ENCODE data around the gene GALR3. TPM values are rescaled to one million over a fixed set of nuclear protein-coding genes. Genes with fewer than 3 reads are reported as not detected.

GALR3 gene
- polyA plus RNA-seq, 1 donor, result 0.04 TPM

- no peak overlapping the region for H3K4me3 ChIP-seq (ENCODE audit: low read length)
- H3K27ac ChIP-seq (ENCODE audit: low read length), result no peak overlapping the region
- peaks cover 4% of the 10 kb centered on the region for H3K36me3 ChIP-seq (ENCODE audit: control insufficient read depth, insufficient read depth, low read length)
- WGBS (ENCODE audit: insufficient coverage, low lambda C conversion rate), result no CpG with 5 or more reads among the region's 2 CpGs
- H3K9me3 ChIP-seq (ENCODE audit: control insufficient read depth, low read depth, low read length), result peaks cover 3% of the 10 kb centered on the region
- peaks cover 16% of the 10 kb centered on the region for H3K4me1 ChIP-seq (ENCODE audit: control insufficient read depth, insufficient read depth, low read length)
- H3K27me3 ChIP-seq (ENCODE audit: control insufficient read depth, insufficient read depth, low read length), result no peaks in the 10 kb centered on the region
- DNase-seq, result no peak
Measured at GRCh38 chr22:37846433-37846832, 23.3 kb downstream of the GALR3 start.

- Histone ChIP-seq H3K9me3 (ENCODE audit: control insufficient read depth, low read depth, low read length) (peaks cover 3% of the 10 kb centered on the region), H3K4me3 (ENCODE audit: low read length) (peak overlapping the region; percentile 88), H3K4me1 (ENCODE audit: control insufficient read depth, insufficient read depth, low read length) (peaks cover 7% of the 10 kb centered on the region), H3K36me3 (ENCODE audit: control insufficient read depth, insufficient read depth, low read length) (peaks cover 22% of the 10 kb centered on the region), H3K27me3 (ENCODE audit: control insufficient read depth, insufficient read depth, low read length) (no peaks in the 10 kb centered on the region), H3K27ac (ENCODE audit: low read length) (peak overlapping the region; percentile 90)
- 23% methylated on average over 6 of the region's 27 CpGs for WGBS (ENCODE audit: insufficient coverage, low lambda C conversion rate)
- DNase-seq, result peak; percentile 12 to 54
Measured at GRCh38 chr22:37848587-37849088, 25.5 kb downstream of the GALR3 start.

- peak within 1 kb of the TSS; percentile 90 for H3K27ac ChIP-seq (ENCODE audit: low read length)
- H3K4me3 ChIP-seq (ENCODE audit: low read length), result peak within 1 kb of the TSS; percentile 88
- peaks cover 3% of the 10 kb centered on the region for H3K9me3 ChIP-seq (ENCODE audit: control insufficient read depth, low read depth, low read length)
- no CpG with 5 or more reads among the region's 49 CpGs for WGBS (ENCODE audit: insufficient coverage, low lambda C conversion rate)
- peak; percentile 89 to 94 for DNase-seq
- peaks cover 7% of the 10 kb centered on the region for H3K4me1 ChIP-seq (ENCODE audit: control insufficient read depth, insufficient read depth, low read length)
- peaks cover 27% of the 10 kb centered on the region for H3K36me3 ChIP-seq (ENCODE audit: control insufficient read depth, insufficient read depth, low read length)
- no peaks in the 10 kb centered on the region for H3K27me3 ChIP-seq (ENCODE audit: control insufficient read depth, insufficient read depth, low read length)
Measured at GRCh38 chr22:37849089-37849751, 26.0 kb downstream of the GALR3 start, which contains the start of gene EIF3L. EIF3L (plus strand) TSS chr22:37849419; CDS start chr22:37849450, 31 bp downstream.

GRCh38 chr22:37850801-37851200 lies 27.6 kb downstream of the GALR3 start:
- 100% methylated on average over 2 of the region's 4 CpGs for WGBS (ENCODE audit: insufficient coverage, low lambda C conversion rate)
- H3K36me3 ChIP-seq (ENCODE audit: control insufficient read depth, insufficient read depth, low read length), result peaks cover 42% of the 10 kb centered on the region
- peaks cover 7% of the 10 kb centered on the region for H3K4me1 ChIP-seq (ENCODE audit: control insufficient read depth, insufficient read depth, low read length)
- DNase-seq, result no peak
- H3K27ac ChIP-seq (ENCODE audit: low read length), result no peak overlapping the region
- H3K27me3 ChIP-seq (ENCODE audit: control insufficient read depth, insufficient read depth, low read length), result no peaks in the 10 kb centered on the region
- no peaks in the 10 kb centered on the region for H3K9me3 ChIP-seq (ENCODE audit: control insufficient read depth, low read depth, low read length)
- no peak overlapping the region for H3K4me3 ChIP-seq (ENCODE audit: low read length)

GRCh38 chr22:37852418-37852817 lies 29.2 kb downstream of the GALR3 start:
- no peak overlapping the region for H3K4me3 ChIP-seq (ENCODE audit: low read length)
- no peak for DNase-seq
- H3K27me3 ChIP-seq (ENCODE audit: control insufficient read depth, insufficient read depth, low read length), result no peaks in the 10 kb centered on the region
- H3K27ac ChIP-seq (ENCODE audit: low read length), result no peak overlapping the region
- 47% methylated on average over 3 of the region's 5 CpGs for WGBS (ENCODE audit: insufficient coverage, low lambda C conversion rate)
- H3K4me1 ChIP-seq (ENCODE audit: control insufficient read depth, insufficient read depth, low read length), result peaks cover 7% of the 10 kb centered on the region
- peaks cover 54% of the 10 kb centered on the region for H3K36me3 ChIP-seq (ENCODE audit: control insufficient read depth, insufficient read depth, low read length)
- H3K9me3 ChIP-seq (ENCODE audit: control insufficient read depth, low read depth, low read length), result no peaks in the 10 kb centered on the region

- peaks cover 7% of the 10 kb centered on the region for H3K4me1 ChIP-seq (ENCODE audit: control insufficient read depth, insufficient read depth, low read length)
- H3K4me3 ChIP-seq (ENCODE audit: low read length), result no peak overlapping the region
- H3K27ac ChIP-seq (ENCODE audit: low read length), result no peak overlapping the region
- WGBS (ENCODE audit: insufficient coverage, low lambda C conversion rate), result 60% methylated on average over 1 of the region's 2 CpGs
- H3K9me3 ChIP-seq (ENCODE audit: control insufficient read depth, low read depth, low read length), result no peaks in the 10 kb centered on the region
- no peak for DNase-seq
- H3K27me3 ChIP-seq (ENCODE audit: control insufficient read depth, insufficient read depth, low read length), result no peaks in the 10 kb centered on the region
- peaks cover 68% of the 10 kb centered on the region for H3K36me3 ChIP-seq (ENCODE audit: control insufficient read depth, insufficient read depth, low read length)
Measured at GRCh38 chr22:37854946-37855345, 31.8 kb downstream of the GALR3 start.

GRCh38 chr22:37855462-37855861 lies 32.3 kb downstream of the GALR3 start:
- H3K36me3 ChIP-seq (ENCODE audit: control insufficient read depth, insufficient read depth, low read length), result peaks cover 72% of the 10 kb centered on the region
- H3K4me3 ChIP-seq (ENCODE audit: low read length), result no peak overlapping the region
- H3K9me3 ChIP-seq (ENCODE audit: control insufficient read depth, low read depth, low read length), result no peaks in the 10 kb centered on the region
- H3K27me3 ChIP-seq (ENCODE audit: control insufficient read depth, insufficient read depth, low read length), result no peaks in the 10 kb centered on the region
- no peak for DNase-seq
- no peak overlapping the region for H3K27ac ChIP-seq (ENCODE audit: low read length)
- WGBS (ENCODE audit: insufficient coverage, low lambda C conversion rate), result 60% methylated on average over 1 of the region's 2 CpGs
- H3K4me1 ChIP-seq (ENCODE audit: control insufficient read depth, insufficient read depth, low read length), result peaks cover 2% of the 10 kb centered on the region

- H3K4me1 ChIP-seq (ENCODE audit: control insufficient read depth, insufficient read depth, low read length), result no peaks in the 10 kb centered on the region
- no peak overlapping the region for H3K4me3 ChIP-seq (ENCODE audit: low read length)
- no peak overlapping the region for H3K27ac ChIP-seq (ENCODE audit: low read length)
- no peaks in the 10 kb centered on the region for H3K27me3 ChIP-seq (ENCODE audit: control insufficient read depth, insufficient read depth, low read length)
- H3K36me3 ChIP-seq (ENCODE audit: control insufficient read depth, insufficient read depth, low read length), result peaks cover 77% of the 10 kb centered on the region
- WGBS (ENCODE audit: insufficient coverage, low lambda C conversion rate), result 17% methylated on average over 1 of the region's 7 CpGs
- H3K9me3 ChIP-seq (ENCODE audit: control insufficient read depth, low read depth, low read length), result no peaks in the 10 kb centered on the region
- DNase-seq, result no peak
Measured at GRCh38 chr22:37860796-37861421, 37.7 kb downstream of the GALR3 start.

- no peaks in the 10 kb centered on the region for H3K9me3 ChIP-seq (ENCODE audit: control insufficient read depth, low read depth, low read length)
- H3K27ac ChIP-seq (ENCODE audit: low read length), result no peak overlapping the region
Measured at GRCh38 chr22:37862570-37863325, 39.6 kb downstream of the GALR3 start.

GRCh38 chr22:37865510-37865909 lies 42.3 kb downstream of the GALR3 start:
- H3K27ac ChIP-seq (ENCODE audit: low read length), result no peak overlapping the region
- WGBS (ENCODE audit: insufficient coverage, low lambda C conversion rate), result no CpG with 5 or more reads among the region's 6 CpGs
- no peaks in the 10 kb centered on the region for H3K4me1 ChIP-seq (ENCODE audit: control insufficient read depth, insufficient read depth, low read length)
- H3K9me3 ChIP-seq (ENCODE audit: control insufficient read depth, low read depth, low read length), result no peaks in the 10 kb centered on the region
- H3K27me3 ChIP-seq (ENCODE audit: control insufficient read depth, insufficient read depth, low read length), result no peaks in the 10 kb centered on the region
- peaks cover 74% of the 10 kb centered on the region for H3K36me3 ChIP-seq (ENCODE audit: control insufficient read depth, insufficient read depth, low read length)
- no peak overlapping the region for H3K4me3 ChIP-seq (ENCODE audit: low read length)
- no peak for DNase-seq

More at GRCh38 chr22:37862570-37863325, 39.6 kb downstream of the GALR3 start:
- 96% methylated on average over 4 of the region's 7 CpGs for WGBS (ENCODE audit: insufficient coverage, low lambda C conversion rate)
- DNase-seq, result no peak
- Histone ChIP-seq H3K27me3 (ENCODE audit: control insufficient read depth, insufficient read depth, low read length) (no peaks in the 10 kb centered on the region), H3K4me1 (ENCODE audit: control insufficient read depth, insufficient read depth, low read length) (no peaks in the 10 kb centered on the region), H3K36me3 (ENCODE audit: control insufficient read depth, insufficient read depth, low read length) (peaks cover 74% of the 10 kb centered on the region), H3K4me3 (ENCODE audit: low read length) (no peak overlapping the region)

Data from large intestine (tissue), 3 donors.